Measurements from ENCODE around the gene SLC39A9. TPM values are rescaled to one million over a fixed set of nuclear protein-coding genes. Genes with fewer than 3 reads are reported as not detected.
A peak's percentile ranks its signal among the peaks of the same experiment; 100 is the strongest.

SLC39A9 gene
- total and polyA plus RNA-seq, 2 donors (not counting 1 experiment from before 2014, with no cell fraction given), result 18.4 to 59.1 TPM

DNA sequence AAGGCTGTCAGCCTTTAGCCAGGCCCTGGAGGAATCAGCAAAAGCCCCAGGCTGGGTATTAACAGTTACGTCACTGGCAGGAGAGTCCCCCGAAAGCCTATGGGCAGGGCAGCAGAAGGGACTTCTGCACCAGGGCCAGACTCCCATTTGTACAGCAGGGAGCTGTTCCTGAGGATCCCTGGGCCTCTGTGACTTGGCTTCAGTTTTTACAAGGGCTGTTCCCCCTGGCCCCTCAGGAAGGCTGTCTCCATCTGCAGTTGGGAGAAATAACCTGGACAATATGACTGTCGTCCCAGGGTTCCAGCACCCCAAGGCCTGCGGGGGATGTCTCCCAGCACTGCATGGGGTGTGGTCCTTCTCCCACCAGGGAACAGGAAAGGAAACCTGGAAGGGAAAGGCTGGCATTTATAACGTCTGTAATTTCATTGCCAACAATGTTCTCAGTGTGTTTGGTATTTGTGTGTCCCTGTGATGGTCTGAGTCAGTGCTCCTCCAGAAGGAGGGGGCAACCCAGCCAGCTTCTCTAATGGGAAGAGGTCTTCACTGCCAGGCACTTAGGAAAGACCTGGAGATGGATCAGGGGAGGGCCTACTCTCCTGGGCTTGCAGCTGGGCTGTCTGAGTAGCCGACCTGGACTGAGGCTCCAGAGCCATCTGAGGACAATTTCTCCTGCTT lies 42.7 kb upstream of the SLC39A9 start:
- CTCF ChIA-PET, result interaction anchor here (0.6 kb wide), 1 partner anchor 568 kb away, joined by 4 read pairs; no protein-coding TSS in a partner anchor
- peak overlapping the region; percentile 81 for H3K4me3 Mint-ChIP-seq
- POLR2A ChIA-PET, result interaction anchor here (1.3 kb wide), 1 partner anchor 42 kb away, joined by 8 read pairs; the partner anchor contains the start of genes ERH and SLC39A9
- Histone ChIP-seq H4K20me1 (ENCODE audit: control insufficient read depth, insufficient read depth, low read length, poor library complexity, severe bottlenecking) (no peaks in the 10 kb centered on the region), H3K4me3 (ENCODE audit: control extremely low read depth in 1 of 5, extremely low read depth in 1 of 5, insufficient read depth in 1 of 5, low read depth in 2 of 5, low read length in 4 of 5) (no peak overlapping the region), H3K4me1 (ENCODE audit: control insufficient read depth in 2 of 2, insufficient read depth in 2 of 2, low read length in 2 of 2) (peaks cover 32 to 48% of the 10 kb centered on the region in 2 donors), H3K4me2 (replicated peaks; ENCODE audit: low read depth, low read length, poor library complexity, severe bottlenecking) (peak overlapping the region; percentile 72), H3K27ac (ENCODE audit: low read length in 2 of 2) (peak overlapping the region in 1 of 2 donors; percentile 93), H3K9me3 (ENCODE audit: control extremely low read depth in 1 of 3, control insufficient read depth in 2 of 3, insufficient read depth in 1 of 3, low read length in 2 of 3) (no peaks in the 10 kb centered on the region), H3K79me2 (ENCODE audit: control insufficient read depth, insufficient read depth, low read length) (no peaks in the 10 kb centered on the region), H3K27me3 (replicated peaks in 1 of 4; ENCODE audit: control extremely low read depth in 1 of 4, control insufficient read depth in 3 of 4, insufficient read depth in 4 of 4, low read length in 3 of 4) (no peaks in the 10 kb centered on the region), H3K36me3 (replicated peaks in 1 of 2; ENCODE audit: control extremely low read depth in 1 of 2, control insufficient read depth in 1 of 2, extremely low read depth in 1 of 2, insufficient read depth in 2 of 2, low read length in 1 of 2) (no peaks in the 10 kb centered on the region), H3K9ac (ENCODE audit: low read length) (no peak overlapping the region), H2AFZ (ENCODE audit: insufficient read depth, low read depth, low read length, poor library complexity, severe bottlenecking) (peak overlapping the region; percentile 79)
- DNase-seq (no peak), ATAC-seq (ENCODE audit: low read depth) (no peak)
- H3K27me3 Mint-ChIP-seq, result no peaks in the 10 kb centered on the region
- H3K27ac Mint-ChIP-seq, result peak overlapping the region; percentile 94
- intact Hi-C loops (cut with micrococcal nuclease), result no loop called here
- 89% methylated on average over 6 of the region's 6 CpGs for WGBS (ENCODE audit: insufficient coverage)
- H3K9me3 Mint-ChIP-seq (ENCODE audit: insufficient read depth), result no peaks in the 10 kb centered on the region
- TF ChIP-seq, protein P1, sequence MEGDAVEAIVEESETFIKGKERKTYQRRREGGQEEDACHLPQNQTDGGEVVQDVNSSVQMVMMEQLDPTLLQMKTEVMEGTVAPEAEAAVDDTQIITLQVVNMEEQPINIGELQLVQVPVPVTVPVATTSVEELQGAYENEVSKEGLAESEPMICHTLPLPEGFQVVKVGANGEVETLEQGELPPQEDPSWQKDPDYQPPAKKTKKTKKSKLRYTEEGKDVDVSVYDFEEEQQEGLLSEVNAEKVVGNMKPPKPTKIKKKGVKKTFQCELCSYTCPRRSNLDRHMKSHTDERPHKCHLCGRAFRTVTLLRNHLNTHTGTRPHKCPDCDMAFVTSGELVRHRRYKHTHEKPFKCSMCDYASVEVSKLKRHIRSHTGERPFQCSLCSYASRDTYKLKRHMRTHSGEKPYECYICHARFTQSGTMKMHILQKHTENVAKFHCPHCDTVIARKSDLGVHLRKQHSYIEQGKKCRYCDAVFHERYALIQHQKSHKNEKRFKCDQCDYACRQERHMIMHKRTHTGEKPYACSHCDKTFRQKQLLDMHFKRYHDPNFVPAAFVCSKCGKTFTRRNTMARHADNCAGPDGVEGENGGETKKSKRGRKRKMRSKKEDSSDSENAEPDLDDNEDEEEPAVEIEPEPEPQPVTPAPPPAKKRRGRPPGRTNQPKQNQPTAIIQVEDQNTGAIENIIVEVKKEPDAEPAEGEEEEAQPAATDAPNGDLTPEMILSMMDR (IDR thresholded peaks at IDR 0.05), result no peak
- TF ChIP-seq EZH2 (IDR thresholded peaks at IDR 0.05; ENCODE audit: borderline replicate concordance, insufficient read depth, low read depth, low read length, poor library complexity, severe bottlenecking), result no peak
- peaks cover 56% of the 10 kb centered on the region for H3K4me1 Mint-ChIP-seq

DNA sequence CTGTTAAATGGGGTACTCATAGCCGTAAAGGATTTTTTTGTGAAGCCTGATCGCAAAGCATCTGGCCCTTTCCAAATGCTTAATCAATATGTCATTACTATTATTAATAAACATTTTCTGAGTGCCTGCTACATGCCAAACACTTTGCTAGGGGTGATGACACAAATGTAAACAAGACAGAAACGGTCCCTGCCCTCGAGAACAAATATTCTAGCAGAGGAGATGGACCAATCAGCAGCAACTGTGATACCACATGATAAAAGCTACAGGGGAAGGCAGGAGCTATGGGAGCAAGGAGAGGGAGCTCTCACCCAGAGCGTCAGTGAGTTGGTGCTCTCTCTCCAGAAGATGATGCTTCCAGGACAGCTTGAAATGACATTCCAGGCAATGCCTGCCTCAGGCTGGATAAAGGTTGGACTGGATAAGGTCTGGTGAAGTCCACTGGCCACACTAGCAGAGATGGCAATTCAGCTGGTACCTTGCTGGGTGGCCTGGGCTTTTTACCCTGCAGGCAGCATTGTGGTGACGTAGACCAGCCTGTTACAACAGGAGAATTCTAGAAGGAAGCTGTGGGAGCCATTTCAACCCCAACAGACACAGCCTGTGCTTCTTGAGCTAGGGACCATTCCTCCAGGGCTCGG lies 41.5 kb upstream of the SLC39A9 start:
- ChIA-PET POLR2A (no interaction called here), CTCF (interaction anchor here (0.6 to 0.7 kb wide), 2 partner anchors 77 to 103 kb away, joined by 3 read pairs; no protein-coding TSS in a partner anchor)
- no peak overlapping the region for H3K27ac ChIP-seq (ENCODE audit: low read length in 2 of 2)
- no peak overlapping the region for H2AFZ ChIP-seq (ENCODE audit: insufficient read depth, low read depth, low read length, poor library complexity, severe bottlenecking)
- no peak overlapping the region for H3K4me3 ChIP-seq (ENCODE audit: control extremely low read depth in 1 of 5, extremely low read depth in 1 of 5, insufficient read depth in 1 of 5, low read depth in 2 of 5, low read length in 4 of 5)
- Mint-ChIP-seq H3K9me3 (ENCODE audit: insufficient read depth) (no peaks in the 10 kb centered on the region), H3K27ac (no peak overlapping the region), H3K4me1 (peaks cover 55% of the 10 kb centered on the region), H3K4me3 (no peak overlapping the region), H3K27me3 (no peaks in the 10 kb centered on the region)
- no peak overlapping the region for H3K4me2 ChIP-seq (replicated peaks; ENCODE audit: low read depth, low read length, poor library complexity, severe bottlenecking)
- H3K79me2 ChIP-seq (ENCODE audit: control insufficient read depth, insufficient read depth, low read length), result no peaks in the 10 kb centered on the region
- TF ChIP-seq, protein P1 (IDR thresholded peaks at IDR 0.05), result no peak
- no peak for TF ChIP-seq EZH2 (IDR thresholded peaks at IDR 0.05; ENCODE audit: borderline replicate concordance, insufficient read depth, low read depth, low read length, poor library complexity, severe bottlenecking)
- peaks cover 27 to 40% of the 10 kb centered on the region in 2 donors for H3K4me1 ChIP-seq (ENCODE audit: control insufficient read depth in 2 of 2, insufficient read depth in 2 of 2, low read length in 2 of 2)
- intact Hi-C loops (cut with micrococcal nuclease), result no loop called here
- no peak for DNase-seq
- no peaks in the 10 kb centered on the region for H3K27me3 ChIP-seq (replicated peaks in 1 of 4; ENCODE audit: control extremely low read depth in 1 of 4, control insufficient read depth in 3 of 4, insufficient read depth in 4 of 4, low read length in 3 of 4)
- H4K20me1 ChIP-seq (ENCODE audit: control insufficient read depth, insufficient read depth, low read length, poor library complexity, severe bottlenecking), result no peaks in the 10 kb centered on the region
- no peaks in the 10 kb centered on the region for H3K36me3 ChIP-seq (replicated peaks in 1 of 2; ENCODE audit: control extremely low read depth in 1 of 2, control insufficient read depth in 1 of 2, extremely low read depth in 1 of 2, insufficient read depth in 2 of 2, low read length in 1 of 2)
- no peak overlapping the region for H3K9ac ChIP-seq (ENCODE audit: low read length)
- ATAC-seq (ENCODE audit: low read depth), result no peak
- WGBS (ENCODE audit: insufficient coverage), result 100% methylated on average over 3 of the region's 7 CpGs
- no peaks in the 10 kb centered on the region for H3K9me3 ChIP-seq (ENCODE audit: control extremely low read depth in 1 of 3, control insufficient read depth in 2 of 3, insufficient read depth in 1 of 3, low read length in 2 of 3)

Data from B cell (primary cell).